HepG2 (cell line): ENCODE measurements around the gene LAPTM4A. TPM values are rescaled to one million over a fixed set of nuclear protein-coding genes. Genes with fewer than 3 reads are reported as not detected.

Source experiments
- ASH2L ChIP-seq: fragments of 300-600, 200-600 bp; sonication (generic); IDR thresholded peaks from 2 replicates; pipeline ENCODE4 v1.7.0; 2017; ENCODE audit warnings: low read depth, mild to moderate bottlenecking, moderate library complexity, mixed read lengths, low read length; ENCODE audit not compliant: insufficient read length
- GATAD1 ChIP-seq: IDR thresholded peaks from 2 replicates; pipeline ENCODE4 v1.6.1; 2016; ENCODE audit warnings: missing genetic modification reagents, missing compliant biosample characterization
- GTF3A ChIP-seq: sonication (generic); formaldehyde crosslinking; conservative IDR thresholded peaks from 2 replicates; pipeline ENCODE4 v1.4.0; 2020; ENCODE audit warnings: mild to moderate bottlenecking, missing genetic modification reagents
- IKZF5 ChIP-seq: IDR thresholded peaks from 2 replicates; pipeline ENCODE4 v1.6.1; 2018; ENCODE audit warnings: missing genetic modification reagents, mild to moderate bottlenecking, missing compliant biosample characterization
- MIER3 ChIP-seq: IDR thresholded peaks from 2 replicates; pipeline ENCODE4 v1.6.1; 2016; ENCODE audit warnings: missing compliant biosample characterization, borderline replicate concordance
- NR2F2 ChIP-seq: IDR thresholded peaks from 2 replicates; pipeline ENCODE4 v1.6.1; 2012; ENCODE audit warnings: low read depth, inconsistent platforms, borderline replicate concordance
- RNF2 ChIP-seq: fragments of 450-650 bp; conservative IDR thresholded peaks from 2 replicates; pipeline ENCODE4 v1.6.1; 2016; ENCODE audit warnings: low read depth
- SMAD1 ChIP-seq: sonication (generic); formaldehyde crosslinking; IDR thresholded peaks from 2 replicates; pipeline ENCODE4 v1.4.0; 2020; ENCODE audit warnings: missing genetic modification reagents, low read depth, mild to moderate bottlenecking, borderline replicate concordance
- ZBTB33 ChIP-seq: sonication (generic); formaldehyde crosslinking; IDR thresholded peaks from 2 replicates; pipeline ENCODE4 v1.4.0; 2020; ENCODE audit warnings: missing genetic modification reagents
- ZHX2 ChIP-seq, 2 experiments: sonication (generic) in 1 of 2; formaldehyde crosslinking in 1 of 2; IDR thresholded peaks; 2 replicates each; pipeline versions ENCODE4 v1.6.1 to v1.9.0; 2014 to 2022; ENCODE audit warnings: antibody characterized with exemption in 1 of 2, borderline replicate concordance in 1 of 2, inconsistent platforms in 1 of 2, low read depth in 1 of 2, missing genetic modification reagents in 1 of 2
- ZNF788 ChIP-seq: sonication (generic); formaldehyde crosslinking; IDR thresholded peaks from 2 replicates; pipeline ENCODE4 v1.5.0; 2020; ENCODE audit warnings: mild to moderate bottlenecking, missing genetic modification reagents, borderline replicate concordance
- ZNF800 ChIP-seq: sonication (generic); formaldehyde crosslinking; IDR thresholded peaks from 2 replicates; pipeline ENCODE4 v1.4.0; 2020; ENCODE audit warnings: missing genetic modification reagents
- ZNF839 ChIP-seq: sonication (generic); formaldehyde crosslinking; IDR thresholded peaks from 2 replicates; pipeline ENCODE4 v1.4.0; 2020; ENCODE audit warnings: missing genetic modification reagents, mild to moderate bottlenecking, borderline replicate concordance
- ZNF883 ChIP-seq: sonication (generic); formaldehyde crosslinking; IDR thresholded peaks from 2 replicates; pipeline ENCODE4 v1.5.1; 2020; ENCODE audit warnings: mild to moderate bottlenecking, missing genetic modification reagents; ENCODE audit errors: not compliant biosample characterization
- polyA plus RNA-seq, 8 experiments: library from polyadenylated mRNA; depleted of rRNA in 3 of 8; stranded (reverse) in 7 of 8; unstranded in 1 of 8; fragments of >200 nt; fragmentation: Illumina TruSeq in 4 of 8; extraction: Trizol in 4 of 8; gene quantifications; 2 replicates each; pipeline versions ENCODE4 v1.2.1 to v1.2.3, GENCODE V29; 2011 to 2016; ENCODE audit warnings: low read depth in 4 of 8, missing spikeins in 1 of 8, mixed read lengths in 1 of 8; ENCODE audit not compliant: insufficient read depth in 1 of 8
- total RNA-seq, 5 experiments: library from RNA; depleted of rRNA; stranded (reverse); fragments of >200 nt; fragmentation: Illumina TruSeq; extraction: Trizol; gene quantifications; 2 replicates each; pipeline ENCODE4 v1.2.3, GENCODE V29; 2016; ENCODE audit warnings: low read depth in 1 of 5

LAPTM4A gene
- total and polyA plus RNA-seq, 2 of the 13 experiments (the other 11 are each of a cell fraction or from before 2014, with no cell fraction given) = 116 to 558 TPM

GRCh38 chr2:20065885-20066602 lies 14.6 kb upstream of the LAPTM4A start (continued):
- TF ChIP-seq IKZF5 (CRISPR knock-in tag) (peak; percentile 80; the same call in 1 of the 2 replicates), NR2F2 (0 out of 2 replicates have a peak, but pooled peaks have one; percentile 14), ZNF800 (CRISPR knock-in tag) (no peak), ZBTB33 (CRISPR knock-in tag) (peak; percentile 40; the same call in 1 of the 2 replicates), ZHX2 (IDR thresholded peaks at IDR 0.05; ENCODE audit: low read depth) (no peak), ZHX2 (CRISPR knock-in tag; IDR thresholded peaks at IDR 0.05; ENCODE audit: borderline replicate concordance) (no peak; the same call in 1 of the 2 replicates), ASH2L (peak; percentile 30), RNF2 (no peak), ZNF839 (CRISPR knock-in tag) (peak; percentile 71; the same call in 1 of the 2 replicates), MIER3 (CRISPR knock-in tag) (peak; percentile 75), GATAD1 (no peak), ZNF883 (CRISPR knock-in tag) (peak; percentile 52), SMAD1 (CRISPR knock-in tag) (peak; percentile 75; the same call in 1 of the 2 replicates), GTF3A (CRISPR knock-in tag) (0 out of 2 replicates have a peak, but pooled peaks have one; percentile 61), ZNF788 (CRISPR knock-in tag) (peak; percentile 73; the same call in 1 of the 2 replicates)
